ENCODE results near the gene PAXX.

DNA sequence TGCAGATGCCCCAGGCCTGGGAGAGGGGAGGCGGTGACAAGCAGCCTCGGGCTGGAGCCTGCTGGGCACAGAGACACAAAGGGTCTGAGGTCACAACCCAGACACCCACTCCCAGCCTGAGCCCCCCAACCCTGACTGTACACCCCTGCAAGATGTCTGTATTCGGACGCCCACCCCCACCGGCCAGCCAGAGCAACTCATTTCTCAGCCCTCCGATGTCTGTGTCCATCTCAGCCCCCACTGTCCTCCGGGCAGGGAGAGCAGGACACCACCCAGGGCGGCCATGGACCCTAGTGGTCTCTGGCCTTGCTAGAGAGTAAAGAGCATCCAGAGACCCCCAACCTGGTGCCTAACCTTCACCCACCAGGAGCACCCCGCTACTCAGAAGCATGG is 36.3 kb upstream of the PAXX start:
- no peak for TF ChIP-seq EZH2 (IDR thresholded peaks at IDR 0.05; ENCODE audit: low read length)
- TF ChIP-seq, protein P1, sequence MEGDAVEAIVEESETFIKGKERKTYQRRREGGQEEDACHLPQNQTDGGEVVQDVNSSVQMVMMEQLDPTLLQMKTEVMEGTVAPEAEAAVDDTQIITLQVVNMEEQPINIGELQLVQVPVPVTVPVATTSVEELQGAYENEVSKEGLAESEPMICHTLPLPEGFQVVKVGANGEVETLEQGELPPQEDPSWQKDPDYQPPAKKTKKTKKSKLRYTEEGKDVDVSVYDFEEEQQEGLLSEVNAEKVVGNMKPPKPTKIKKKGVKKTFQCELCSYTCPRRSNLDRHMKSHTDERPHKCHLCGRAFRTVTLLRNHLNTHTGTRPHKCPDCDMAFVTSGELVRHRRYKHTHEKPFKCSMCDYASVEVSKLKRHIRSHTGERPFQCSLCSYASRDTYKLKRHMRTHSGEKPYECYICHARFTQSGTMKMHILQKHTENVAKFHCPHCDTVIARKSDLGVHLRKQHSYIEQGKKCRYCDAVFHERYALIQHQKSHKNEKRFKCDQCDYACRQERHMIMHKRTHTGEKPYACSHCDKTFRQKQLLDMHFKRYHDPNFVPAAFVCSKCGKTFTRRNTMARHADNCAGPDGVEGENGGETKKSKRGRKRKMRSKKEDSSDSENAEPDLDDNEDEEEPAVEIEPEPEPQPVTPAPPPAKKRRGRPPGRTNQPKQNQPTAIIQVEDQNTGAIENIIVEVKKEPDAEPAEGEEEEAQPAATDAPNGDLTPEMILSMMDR (optimal IDR thresholded peaks at IDR 0.05 in 1 of 3, IDR thresholded peaks at IDR 0.05 in 1 of 3, conservative IDR thresholded peaks at IDR 0.05 in 1 of 3; ENCODE audit: extremely low read depth in 1 of 3, insufficient read depth in 2 of 3, low read length in 3 of 3) = no peak
